SK-N-SH (cell line): ENCODE measurements around the gene ADD3. TPM values are rescaled to one million over a fixed set of nuclear protein-coding genes. Genes with fewer than 3 reads are reported as not detected.

Experiments used
- CTCF ChIA-PET: fragments of 300-600, 350-600 bp; formaldehyde crosslinking; extraction: SDS; loops from one replicate; lab custom pipeline; 2021; lab: Yijun Ruan, JAX
- POLR2A ChIA-PET: fragments of 350-600 bp; sonication (Branson Sonifier 250); formaldehyde crosslinking; extraction: SDS; loops from one replicate; lab custom pipeline; 2020; ENCODE audit warnings: antibody characterized with exemption, inconsistent platforms; lab: Yijun Ruan, JAX
- DNase-seq: peaks from one replicate; pipeline ENCODE4 v3.0.0; 2012
- H2AFZ ChIP-seq: fragments of 200-600 bp; sonication (generic); 2 replicates; pipeline ENCODE4 v1.8.1; 2016; ENCODE audit warnings: antibody characterized with exemption, mild to moderate bottlenecking, low read depth
- H3F3A ChIP-seq: fragments of 200-600 bp; sonication (generic); replicated peaks from 2 replicates; pipeline ENCODE3; 2016; ENCODE audit warnings: antibody characterized with exemption, mild to moderate bottlenecking; ENCODE audit not compliant: insufficient read depth
- H3K27ac ChIP-seq, 2 experiments: fragments of 200-500 bp in 1 of 2; fragments of 200-600 bp in 1 of 2; sonication (Bioruptor generic) in 1 of 2; sonication (generic), shearing (Covaris generic) in 1 of 2; 2 replicates each; pipeline versions ENCODE4 v1.5.1 to v1.6.1; 2014 to 2016; ENCODE audit warnings: low read depth in 2 of 2, inconsistent platforms in 1 of 2, low read length in 1 of 2, mild to moderate bottlenecking in 1 of 2, mixed read lengths in 1 of 2
- H3K27me3 ChIP-seq: fragments of 200-600 bp; sonication (generic), shearing (Covaris generic); 2 replicates; pipeline ENCODE4 v1.6.1; 2016; ENCODE audit warnings: mixed run types; ENCODE audit not compliant: insufficient read depth
- H3K36me3 ChIP-seq, 2 experiments: fragments of 200-500 bp in 1 of 2; fragments of 200-600 bp in 1 of 2; sonication (Bioruptor generic) in 1 of 2; sonication (generic) in 1 of 2; replicated peaks in 1 of 2; 2 replicates each; pipeline versions ENCODE3 to v1.5.1; 2014 to 2016; ENCODE audit warnings: low read length in 1 of 2, mild to moderate bottlenecking in 1 of 2; ENCODE audit not compliant: insufficient read depth in 2 of 2, control insufficient read depth in 1 of 2
- H3K4me1 ChIP-seq, 2 experiments: fragments of 200-500 bp in 1 of 2; fragments of 200-600 bp in 1 of 2; sonication (Bioruptor generic) in 1 of 2; sonication (generic), shearing (Covaris generic) in 1 of 2; 2 replicates each; pipeline versions ENCODE4 v1.5.1 to v1.6.1; 2014 to 2016; ENCODE audit warnings: low read depth in 1 of 2, low read length in 1 of 2, mixed run types in 1 of 2; ENCODE audit not compliant: insufficient read depth in 2 of 2, control insufficient read depth in 1 of 2
- H3K4me2 ChIP-seq: fragments of 200-600 bp; sonication (generic), shearing (Covaris generic); 2 replicates; pipeline ENCODE4 v1.6.1; 2017; ENCODE audit warnings: mixed run types
- H3K4me3 ChIP-seq, 2 experiments: fragments of 200-500 bp in 1 of 2; fragments of 200-600 bp in 1 of 2; sonication (Bioruptor generic) in 1 of 2; sonication (generic), shearing (Covaris generic) in 1 of 2; 2 replicates each; pipeline versions ENCODE4 v1.5.1 to v1.8.1; 2014 to 2016; ENCODE audit warnings: low read depth in 2 of 2, inconsistent platforms in 1 of 2, low read length in 1 of 2, mild to moderate bottlenecking in 1 of 2, mixed read lengths in 1 of 2, moderate library complexity in 1 of 2
- H3K79me2 ChIP-seq: fragments of 200-600 bp; sonication (generic); 2 replicates; pipeline ENCODE4 v1.8.1; 2017; ENCODE audit warnings: mild to moderate bottlenecking; ENCODE audit not compliant: insufficient read depth
- H3K9ac ChIP-seq: fragments of 200-600 bp; sonication (generic); 2 replicates; pipeline ENCODE4 v1.6.1; 2017; ENCODE audit warnings: mixed run types
- H3K9me2 ChIP-seq: fragments of 200-600 bp; sonication (generic); 2 replicates; pipeline ENCODE4 v1.6.1; 2017; ENCODE audit warnings: mixed run types
- H3K9me3 ChIP-seq: fragments of 200-600 bp; sonication (generic); 2 replicates; pipeline ENCODE4 v1.6.1; 2017; ENCODE audit warnings: mixed run types, mild to moderate bottlenecking, moderate library complexity
- H4K20me1 ChIP-seq: fragments of 200-600 bp; sonication (generic); 2 replicates; pipeline ENCODE4 v1.6.1; 2017; ENCODE audit warnings: mild to moderate bottlenecking, mixed run types; ENCODE audit not compliant: insufficient read depth
- CHD2 ChIP-seq: fragments of 150-350 bp; IDR thresholded peaks from 2 replicates; pipeline ENCODE4 v1.6.1; 2018; ENCODE audit warnings: low read length; ENCODE audit not compliant: partially characterized antibody
- ELF1 ChIP-seq: IDR thresholded peaks from 2 replicates; pipeline ENCODE4 v1.4.0; 2012
- FOSL2 ChIP-seq: IDR thresholded peaks from 2 replicates; pipeline ENCODE4 v1.4.0; 2012; ENCODE audit warnings: low read depth, mild to moderate bottlenecking, moderate library complexity, borderline replicate concordance
- FOXJ3 ChIP-seq: sonication (generic); formaldehyde crosslinking; IDR thresholded peaks from 2 replicates; pipeline ENCODE4 v1.5.1; 2020; ENCODE audit warnings: mild to moderate bottlenecking, missing genetic modification reagents
- FOXM1 ChIP-seq: IDR thresholded peaks from 2 replicates; pipeline ENCODE4 v1.4.0; 2012; ENCODE audit warnings: low read depth, mild to moderate bottlenecking
- JUND ChIP-seq: IDR thresholded peaks from 2 replicates; pipeline ENCODE4 v1.4.0; 2012
- MEF2A ChIP-seq: IDR thresholded peaks from 2 replicates; pipeline ENCODE4 v1.4.0; 2012; ENCODE audit warnings: low read depth, borderline replicate concordance
- NFIC ChIP-seq: IDR thresholded peaks from 2 replicates; pipeline ENCODE4 v1.4.0; 2012; ENCODE audit warnings: borderline replicate concordance
- RCOR1 ChIP-seq: fragments of 150-350 bp; IDR thresholded peaks from 2 replicates; pipeline ENCODE4 v1.6.1; 2017; ENCODE audit warnings: antibody characterized with exemption, low read length
- RXRA ChIP-seq: IDR thresholded peaks from 2 replicates; pipeline ENCODE4 v1.4.0; 2012; ENCODE audit warnings: low read depth, mild to moderate bottlenecking, borderline replicate concordance
- SIN3A ChIP-seq: IDR thresholded peaks from 2 replicates; pipeline ENCODE4 v1.6.1; 2012; ENCODE audit warnings: low read depth, mild to moderate bottlenecking, low read length, moderate library complexity, borderline replicate concordance
- SMC3 ChIP-seq: IDR thresholded peaks from 2 replicates; pipeline ENCODE4 v1.6.1; 2012; ENCODE audit warnings: low read depth, low read length, improper control_type of control experiment
- TAF1 ChIP-seq: IDR thresholded peaks from 2 replicates; pipeline ENCODE4 v1.6.1; 2012; ENCODE audit warnings: low read depth, mild to moderate bottlenecking, low read length, moderate library complexity, borderline replicate concordance
- TEAD4 ChIP-seq: IDR thresholded peaks from 2 replicates; pipeline ENCODE4 v1.4.0; 2012; ENCODE audit warnings: mild to moderate bottlenecking, borderline replicate concordance; ENCODE audit not compliant: insufficient read depth
- YY1 ChIP-seq: IDR thresholded peaks from 2 replicates; pipeline ENCODE4 v1.4.0; 2012; ENCODE audit warnings: low read depth, mild to moderate bottlenecking
- WGBS: methylation state at CpG from one replicate; pipeline ENCODE4 v1.1.6; 2017; ENCODE audit warnings: low lambda C conversion rate; 5-methylcytosine and 5-hydroxymethylcytosine counted together
- polyA plus RNA-seq, 3 experiments: library from polyadenylated mRNA; depleted of rRNA; stranded (reverse); fragments of >200 nt; gene quantifications; 2 replicates each; pipeline ENCODE4 v1.2.3, GENCODE V29; 2012
- TF ChIP-seq, protein P1 (sequence below): fragments of 200-600 bp; sonication (generic); IDR thresholded peaks from 2 replicates; pipeline ENCODE4 v1.6.1; 2017; ENCODE audit warnings: antibody characterized with exemption, mild to moderate bottlenecking, moderate library complexity
- TF ChIP-seq, protein P2 (sequence below): IDR thresholded peaks from 2 replicates; pipeline ENCODE4 v1.4.0; 2012; ENCODE audit warnings: low read depth, borderline replicate concordance
- TF ChIP-seq, protein P3 (sequence below): IDR thresholded peaks from 2 replicates; pipeline ENCODE4 v1.6.1; 2012; ENCODE audit warnings: mild to moderate bottlenecking, low read depth, low read length, moderate library complexity
- TF ChIP-seq, protein P4 (sequence below): fragments of 150-350 bp; IDR thresholded peaks from 2 replicates; pipeline ENCODE4 v1.6.1; 2017; ENCODE audit warnings: antibody characterized with exemption, low read length, low read depth, borderline replicate concordance
- TF ChIP-seq, protein P5 (sequence below): IDR thresholded peaks from 2 replicates; pipeline ENCODE4; 2012

Gene ADD3
- polyA plus RNA-seq, 1 of the 3 experiments (the other 2 are of a cell fraction), result 27.6 TPM

DNA sequence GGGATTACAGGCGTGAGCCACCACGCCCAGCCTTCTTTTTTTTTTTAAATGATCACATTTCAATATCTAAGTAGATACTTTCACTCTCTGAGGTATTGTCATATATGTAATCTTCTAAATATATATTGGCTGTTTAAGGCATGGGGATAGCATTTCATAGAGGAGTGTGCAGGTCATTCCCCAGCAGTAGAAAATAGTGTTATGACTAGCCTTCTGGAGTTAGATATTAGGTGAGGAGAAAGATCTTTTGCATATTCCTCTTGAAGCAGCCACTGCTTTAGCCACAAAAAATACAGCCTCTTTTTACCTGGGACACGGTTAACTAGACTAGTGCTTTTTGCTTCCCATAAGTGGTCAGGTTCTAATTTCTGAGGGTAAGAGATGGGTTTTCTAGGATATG lies 28.9 kb downstream of the ADD3 start:
- H4K20me1 ChIP-seq, result peaks cover 4% of the 10 kb centered on the region; the same call in 1 of the 2 replicates
- H3K9ac ChIP-seq, result no peak overlapping the region
- WGBS, result 95% methylated on average over 3 of the region's 3 CpGs
- H3K4me3 ChIP-seq, result no peak overlapping the region
- peaks cover 62% of the 10 kb centered on the region for H3K79me2 ChIP-seq
- H3K27me3 ChIP-seq, result no peaks in the 10 kb centered on the region
- no peaks in the 10 kb centered on the region for H3K9me3 ChIP-seq
- no peak for DNase-seq
- H3F3A ChIP-seq, result peaks cover 12% of the 10 kb centered on the region
- peaks cover 27 to 33% of the 10 kb centered on the region in 2 experiments; a peak in 3 of 4 replicates for H3K4me1 ChIP-seq
- no peaks in the 10 kb centered on the region for H3K9me2 ChIP-seq
- H3K36me3 ChIP-seq, result no peaks in the 10 kb centered on the region
- POLR2A ChIA-PET, result no interaction called here
- H3K4me2 ChIP-seq, result no peak overlapping the region
- H3K27ac ChIP-seq, result no peak overlapping the region
- CTCF ChIA-PET, result interaction anchor here (1.5 kb wide), 1 partner anchor 152 kb away, joined by 3 read pairs; no protein-coding TSS in a partner anchor
- TF ChIP-seq, protein P1, sequence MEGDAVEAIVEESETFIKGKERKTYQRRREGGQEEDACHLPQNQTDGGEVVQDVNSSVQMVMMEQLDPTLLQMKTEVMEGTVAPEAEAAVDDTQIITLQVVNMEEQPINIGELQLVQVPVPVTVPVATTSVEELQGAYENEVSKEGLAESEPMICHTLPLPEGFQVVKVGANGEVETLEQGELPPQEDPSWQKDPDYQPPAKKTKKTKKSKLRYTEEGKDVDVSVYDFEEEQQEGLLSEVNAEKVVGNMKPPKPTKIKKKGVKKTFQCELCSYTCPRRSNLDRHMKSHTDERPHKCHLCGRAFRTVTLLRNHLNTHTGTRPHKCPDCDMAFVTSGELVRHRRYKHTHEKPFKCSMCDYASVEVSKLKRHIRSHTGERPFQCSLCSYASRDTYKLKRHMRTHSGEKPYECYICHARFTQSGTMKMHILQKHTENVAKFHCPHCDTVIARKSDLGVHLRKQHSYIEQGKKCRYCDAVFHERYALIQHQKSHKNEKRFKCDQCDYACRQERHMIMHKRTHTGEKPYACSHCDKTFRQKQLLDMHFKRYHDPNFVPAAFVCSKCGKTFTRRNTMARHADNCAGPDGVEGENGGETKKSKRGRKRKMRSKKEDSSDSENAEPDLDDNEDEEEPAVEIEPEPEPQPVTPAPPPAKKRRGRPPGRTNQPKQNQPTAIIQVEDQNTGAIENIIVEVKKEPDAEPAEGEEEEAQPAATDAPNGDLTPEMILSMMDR, result no peak
- no peak for TF ChIP-seq ELF1
- TF ChIP-seq RCOR1, result no peak
- TF ChIP-seq TEAD4, result no peak
- no peak for TF ChIP-seq TAF1
- TF ChIP-seq, protein P2, sequence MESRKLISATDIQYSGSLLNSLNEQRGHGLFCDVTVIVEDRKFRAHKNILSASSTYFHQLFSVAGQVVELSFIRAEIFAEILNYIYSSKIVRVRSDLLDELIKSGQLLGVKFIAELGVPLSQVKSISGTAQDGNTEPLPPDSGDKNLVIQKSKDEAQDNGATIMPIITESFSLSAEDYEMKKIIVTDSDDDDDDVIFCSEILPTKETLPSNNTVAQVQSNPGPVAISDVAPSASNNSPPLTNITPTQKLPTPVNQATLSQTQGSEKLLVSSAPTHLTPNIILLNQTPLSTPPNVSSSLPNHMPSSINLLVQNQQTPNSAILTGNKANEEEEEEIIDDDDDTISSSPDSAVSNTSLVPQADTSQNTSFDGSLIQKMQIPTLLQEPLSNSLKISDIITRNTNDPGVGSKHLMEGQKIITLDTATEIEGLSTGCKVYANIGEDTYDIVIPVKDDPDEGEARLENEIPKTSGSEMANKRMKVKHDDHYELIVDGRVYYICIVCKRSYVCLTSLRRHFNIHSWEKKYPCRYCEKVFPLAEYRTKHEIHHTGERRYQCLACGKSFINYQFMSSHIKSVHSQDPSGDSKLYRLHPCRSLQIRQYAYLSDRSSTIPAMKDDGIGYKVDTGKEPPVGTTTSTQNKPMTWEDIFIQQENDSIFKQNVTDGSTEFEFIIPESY, result no peak
- TF ChIP-seq CHD2, result no peak
- no peak for TF ChIP-seq MEF2A
- no peak for TF ChIP-seq FOXJ3 (CRISPR knock-in tag)
- no peak for TF ChIP-seq SIN3A
- TF ChIP-seq RXRA, result no peak
- no peak for TF ChIP-seq YY1
- TF ChIP-seq NFIC, result no peak
- TF ChIP-seq SMC3, result no peak
- TF ChIP-seq FOXM1, result no peak
- TF ChIP-seq, protein P3, sequence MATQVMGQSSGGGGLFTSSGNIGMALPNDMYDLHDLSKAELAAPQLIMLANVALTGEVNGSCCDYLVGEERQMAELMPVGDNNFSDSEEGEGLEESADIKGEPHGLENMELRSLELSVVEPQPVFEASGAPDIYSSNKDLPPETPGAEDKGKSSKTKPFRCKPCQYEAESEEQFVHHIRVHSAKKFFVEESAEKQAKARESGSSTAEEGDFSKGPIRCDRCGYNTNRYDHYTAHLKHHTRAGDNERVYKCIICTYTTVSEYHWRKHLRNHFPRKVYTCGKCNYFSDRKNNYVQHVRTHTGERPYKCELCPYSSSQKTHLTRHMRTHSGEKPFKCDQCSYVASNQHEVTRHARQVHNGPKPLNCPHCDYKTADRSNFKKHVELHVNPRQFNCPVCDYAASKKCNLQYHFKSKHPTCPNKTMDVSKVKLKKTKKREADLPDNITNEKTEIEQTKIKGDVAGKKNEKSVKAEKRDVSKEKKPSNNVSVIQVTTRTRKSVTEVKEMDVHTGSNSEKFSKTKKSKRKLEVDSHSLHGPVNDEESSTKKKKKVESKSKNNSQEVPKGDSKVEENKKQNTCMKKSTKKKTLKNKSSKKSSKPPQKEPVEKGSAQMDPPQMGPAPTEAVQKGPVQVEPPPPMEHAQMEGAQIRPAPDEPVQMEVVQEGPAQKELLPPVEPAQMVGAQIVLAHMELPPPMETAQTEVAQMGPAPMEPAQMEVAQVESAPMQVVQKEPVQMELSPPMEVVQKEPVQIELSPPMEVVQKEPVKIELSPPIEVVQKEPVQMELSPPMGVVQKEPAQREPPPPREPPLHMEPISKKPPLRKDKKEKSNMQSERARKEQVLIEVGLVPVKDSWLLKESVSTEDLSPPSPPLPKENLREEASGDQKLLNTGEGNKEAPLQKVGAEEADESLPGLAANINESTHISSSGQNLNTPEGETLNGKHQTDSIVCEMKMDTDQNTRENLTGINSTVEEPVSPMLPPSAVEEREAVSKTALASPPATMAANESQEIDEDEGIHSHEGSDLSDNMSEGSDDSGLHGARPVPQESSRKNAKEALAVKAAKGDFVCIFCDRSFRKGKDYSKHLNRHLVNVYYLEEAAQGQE, result no peak
- TF ChIP-seq, protein P4, sequence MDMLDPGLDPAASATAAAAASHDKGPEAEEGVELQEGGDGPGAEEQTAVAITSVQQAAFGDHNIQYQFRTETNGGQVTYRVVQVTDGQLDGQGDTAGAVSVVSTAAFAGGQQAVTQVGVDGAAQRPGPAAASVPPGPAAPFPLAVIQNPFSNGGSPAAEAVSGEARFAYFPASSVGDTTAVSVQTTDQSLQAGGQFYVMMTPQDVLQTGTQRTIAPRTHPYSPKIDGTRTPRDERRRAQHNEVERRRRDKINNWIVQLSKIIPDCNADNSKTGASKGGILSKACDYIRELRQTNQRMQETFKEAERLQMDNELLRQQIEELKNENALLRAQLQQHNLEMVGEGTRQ, result no peak
- TF ChIP-seq JUND, result no peak
- TF ChIP-seq, protein P5, sequence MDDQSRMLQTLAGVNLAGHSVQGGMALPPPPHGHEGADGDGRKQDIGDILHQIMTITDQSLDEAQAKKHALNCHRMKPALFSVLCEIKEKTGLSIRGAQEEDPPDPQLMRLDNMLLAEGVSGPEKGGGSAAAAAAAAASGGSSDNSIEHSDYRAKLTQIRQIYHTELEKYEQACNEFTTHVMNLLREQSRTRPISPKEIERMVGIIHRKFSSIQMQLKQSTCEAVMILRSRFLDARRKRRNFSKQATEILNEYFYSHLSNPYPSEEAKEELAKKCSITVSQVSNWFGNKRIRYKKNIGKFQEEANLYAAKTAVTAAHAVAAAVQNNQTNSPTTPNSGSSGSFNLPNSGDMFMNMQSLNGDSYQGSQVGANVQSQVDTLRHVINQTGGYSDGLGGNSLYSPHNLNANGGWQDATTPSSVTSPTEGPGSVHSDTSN, result no peak
- no peak for TF ChIP-seq FOSL2
- H2AFZ ChIP-seq, result no peak overlapping the region
